Upper lobe of left lung (tissue), 6 donors: ENCODE results near the gene PDE4C. TPM values are rescaled to one million over a fixed set of nuclear protein-coding genes. Genes with fewer than 3 reads are reported as not detected.

ENCODE experiments used
- ATAC-seq, 2 donors: fragments of 200-7000 bp; cut with Tn5 transposase; one replicate each; pipeline ENCODE4 v1.9.1; 2022; ENCODE audit warnings: mild to moderate bottlenecking in 2 of 2, moderate library complexity in 2 of 2; ENCODE audit not compliant: low FRiP score in 2 of 2
- DNase-seq, 2 donors: peaks; one replicate each; pipeline ENCODE4 v3.0.0-alpha.2; 2019 to 2020
- H3K27ac ChIP-seq, 4 donors: fragments of 200-600 bp; sonication (generic); one replicate each; pipeline ENCODE4 v1.5.1; 2016 to 2019
- H3K27me3 ChIP-seq, 4 donors: fragments of 200-600 bp; sonication (generic); one replicate each; pipeline ENCODE4 v1.5.1; 2017 to 2019
- H3K36me3 ChIP-seq, 4 donors: fragments of 200-600 bp; sonication (generic); one replicate each; pipeline ENCODE4 v1.5.1; 2016 to 2019
- H3K4me1 ChIP-seq, 4 donors: fragments of 200-600 bp; sonication (generic); one replicate each; pipeline ENCODE4 v1.5.1; 2018 to 2019
- H3K4me3 ChIP-seq, 4 donors: fragments of 200-600 bp; sonication (generic); one replicate each; pipeline ENCODE4 v1.5.1; 2017 to 2019; ENCODE audit warnings: mild to moderate bottlenecking in 2 of 4, moderate library complexity in 1 of 4
- H3K9me3 ChIP-seq, 4 donors: fragments of 200-600 bp; sonication (generic); one replicate each; pipeline ENCODE4 v1.5.1; 2018 to 2019
- CTCF ChIP-seq, 6 experiments: fragments of 450-650 bp in 4 of 6; fragments of 200-600 bp in 2 of 6; sonication (generic) in 2 of 6; IDR thresholded peaks; one replicate each; pipeline ENCODE4 v1.5.1; 2016 to 2019; ENCODE audit warnings: antibody characterized with exemption in 6 of 6
- EP300 ChIP-seq, 4 donors: sonication (generic); formaldehyde crosslinking; IDR thresholded peaks; one replicate each; pipeline ENCODE4 v1.5.1; 2017; ENCODE audit warnings: antibody characterized with exemption in 4 of 4, control low read depth in 2 of 4
- POLR2A ChIP-seq, 4 donors: fragments of 450-650 bp; IDR thresholded peaks; one replicate each; pipeline ENCODE4 v1.5.1; 2016 to 2017; ENCODE audit warnings: antibody characterized with exemption in 4 of 4, mild to moderate bottlenecking in 2 of 4
- POLR2AphosphoS5 ChIP-seq, 2 donors: sonication (generic); formaldehyde crosslinking; IDR thresholded peaks; one replicate each; pipeline ENCODE4 v1.5.1; 2017; ENCODE audit warnings: antibody characterized with exemption in 2 of 2
- WGBS, 2 donors: methylation state at CpG; one replicate each; pipeline ENCODE4 v1.1.5; 2017 to 2018; 5-methylcytosine and 5-hydroxymethylcytosine counted together
- total RNA-seq, 6 donors: library from RNA; depleted of rRNA in 4 of 6; stranded (reverse); fragments of >200 nt in 4 of 6; gene quantifications; one replicate each; pipeline versions ENCODE4 v1.1.0 to v1.2.1, GENCODE V29; 2016 to 2021
- donor health status: DM: no; HTN: no; CAD: no; lungs with moderate emphysema.
- donor health status: DM: no; HTN: yes; CAD: no; lungs with severe emphysema.

Gene PDE4C
- total RNA-seq, 6 donors from 2014 or later: 6.4 to 479 (median 21.0) TPM

GRCh38 chr19:18262144-18262543 lies 35.9 kb upstream of the PDE4C start:
- H3K4me1 ChIP-seq: no peaks in the 10 kb centered on the region
- no peak for ATAC-seq
- TF ChIP-seq POLR2AphosphoS5 (IDR thresholded peaks at IDR 0.05): no peak
- TF ChIP-seq POLR2A (IDR thresholded peaks at IDR 0.05): no peak
- no peak for TF ChIP-seq CTCF (IDR thresholded peaks at IDR 0.05)
- no peak for TF ChIP-seq EP300 (IDR thresholded peaks at IDR 0.05)
- DNase-seq: no peak
- H3K27ac ChIP-seq: no peak overlapping the region
- H3K27me3 ChIP-seq: no peaks in the 10 kb centered on the region
- H3K4me3 ChIP-seq: no peak overlapping the region
- H3K9me3 ChIP-seq: no peaks in the 10 kb centered on the region
- peaks cover 7 to 51% (median 39%) of the 10 kb centered on the region in 4 donors for H3K36me3 ChIP-seq

DNA sequence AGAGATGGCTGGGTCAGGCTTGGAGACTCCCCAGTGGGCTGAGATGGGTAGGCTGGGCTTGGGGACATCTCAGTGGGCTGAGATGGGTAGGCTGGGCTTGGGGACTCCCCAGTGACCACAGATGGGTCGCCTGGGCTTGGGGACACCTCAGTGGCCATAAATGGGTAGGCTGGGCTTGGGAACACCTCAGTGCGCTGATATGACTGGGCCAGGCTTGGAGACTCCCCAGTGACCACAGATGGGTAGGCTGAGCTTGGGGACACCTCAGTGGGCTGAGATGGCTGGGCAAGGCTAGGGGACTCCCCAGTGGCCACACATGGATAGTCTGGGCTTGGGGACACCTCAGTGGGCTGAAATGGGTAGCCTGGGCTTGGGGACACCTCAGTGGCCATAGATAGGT lies 35.2 kb upstream of the PDE4C start:
- no peaks in the 10 kb centered on the region for H3K4me1 ChIP-seq
- H3K4me3 ChIP-seq: no peak overlapping the region
- WGBS, 2 donors: 93 to 100% methylated on average over 1 to 2 of the region's 2 CpGs
- DNase-seq (no peak), ATAC-seq (no peak)
- no peaks in the 10 kb centered on the region for H3K9me3 ChIP-seq
- TF ChIP-seq EP300 (IDR thresholded peaks at IDR 0.05) (no peak), POLR2AphosphoS5 (IDR thresholded peaks at IDR 0.05) (no peak), POLR2A (IDR thresholded peaks at IDR 0.05) (no peak), CTCF (IDR thresholded peaks at IDR 0.05) (no peak)
- H3K27ac ChIP-seq: no peak overlapping the region
- H3K36me3 ChIP-seq: peaks cover 0 to 46% (median 33%) of the 10 kb centered on the region in 4 donors
- no peaks in the 10 kb centered on the region for H3K27me3 ChIP-seq

DNA sequence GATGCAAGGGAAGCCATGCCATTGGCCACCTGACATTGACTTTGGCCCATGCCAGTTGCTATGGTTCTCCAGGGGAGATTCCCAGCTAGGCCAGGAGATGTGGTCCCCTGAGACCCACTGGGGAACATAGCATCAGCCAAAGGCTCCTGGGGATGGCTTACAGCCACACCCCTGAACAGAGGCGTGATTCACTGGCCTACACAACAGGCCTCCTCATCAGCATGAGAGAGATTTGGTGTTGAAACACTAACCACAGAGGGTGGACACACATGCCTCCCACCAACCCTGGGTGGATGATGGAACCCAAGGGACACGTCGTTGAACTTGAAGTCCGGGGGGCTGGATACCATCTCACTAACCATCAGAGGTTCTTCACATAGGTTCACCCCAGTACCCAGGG lies 33.7 kb upstream of the PDE4C start:
- Histone ChIP-seq H3K9me3 (no peaks in the 10 kb centered on the region), H3K27me3 (no peaks in the 10 kb centered on the region), H3K27ac (no peak overlapping the region), H3K4me3 (no peak overlapping the region), H3K4me1 (peaks cover 0 to 8% (median 4%) of the 10 kb centered on the region in 4 donors), H3K36me3 (peaks cover 0 to 30% (median 17%) of the 10 kb centered on the region in 4 donors)
- 96 to 100% methylated on average over 4 of the region's 4 CpGs for whole genome bisulfite sequencing, 2 donors
- no peak for DNase-seq
- peak in 1 of 2 donors; percentile 23 for ATAC-seq
- no peak for TF ChIP-seq CTCF (IDR thresholded peaks at IDR 0.05)
- TF ChIP-seq EP300 (IDR thresholded peaks at IDR 0.05): no peak
- no peak for TF ChIP-seq POLR2AphosphoS5 (IDR thresholded peaks at IDR 0.05)
- TF ChIP-seq POLR2A (IDR thresholded peaks at IDR 0.05): no peak

GRCh38 chr19:18257503-18258470 lies 31.5 kb upstream of the PDE4C start:
- H3K27me3 ChIP-seq: no peaks in the 10 kb centered on the region
- WGBS, 2 donors: 88 to 90% methylated on average over 32 to 40 of the region's 55 CpGs
- TF ChIP-seq POLR2A (IDR thresholded peaks at IDR 0.05) (no peak), POLR2AphosphoS5 (IDR thresholded peaks at IDR 0.05) (no peak), EP300 (IDR thresholded peaks at IDR 0.05) (no peak), CTCF (IDR thresholded peaks at IDR 0.05) (no peak)
- no peak overlapping the region for H3K4me3 ChIP-seq
- no peaks in the 10 kb centered on the region for H3K9me3 ChIP-seq
- no peak overlapping the region for H3K27ac ChIP-seq
- peaks cover 0 to 13% (median 5%) of the 10 kb centered on the region in 4 donors for H3K4me1 ChIP-seq
- H3K36me3 ChIP-seq: peaks cover 0 to 12% (median 5%) of the 10 kb centered on the region in 4 donors
- DNase-seq (peak in 1 of 2 donors; percentile 82), ATAC-seq (no peak)
